ENCODE measurements around the gene MED10. TPM values are rescaled to one million over a fixed set of nuclear protein-coding genes. Genes with fewer than 3 reads are reported as not detected.

The MED10 gene
- total RNA-seq, 4 donors from 2014 or later: 14.6 to 29.7 (median 25.7) TPM

DNA sequence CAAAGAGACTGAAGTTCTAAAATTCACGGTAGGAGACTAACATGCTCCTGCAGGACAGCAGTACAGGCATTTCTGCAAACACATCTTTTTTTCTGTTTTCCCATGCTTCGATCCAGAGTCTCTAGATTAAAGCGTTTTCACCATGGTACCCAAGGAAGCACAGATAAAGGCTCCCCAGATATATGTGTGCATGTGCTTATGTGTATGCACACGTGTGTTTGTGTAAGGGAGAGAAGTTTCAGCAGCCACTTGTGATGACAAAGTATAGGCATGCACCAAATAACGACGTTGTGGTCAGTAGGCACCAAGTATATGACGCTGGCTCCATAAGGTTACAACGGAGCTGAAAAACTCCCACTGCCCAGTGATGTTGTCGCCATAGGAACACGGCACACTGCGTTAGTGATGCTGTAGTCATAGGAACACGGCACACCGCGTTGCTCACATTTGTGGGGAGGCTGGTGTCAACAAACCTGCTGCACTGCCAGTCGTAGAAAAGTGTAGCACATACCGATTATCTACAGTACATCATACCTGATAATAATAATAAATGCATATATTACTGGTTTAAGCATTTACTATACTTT lies 21.7 kb downstream of the MED10 start:
- intact Hi-C loops (cut with DNase I): no loop called here
- H3K4me3 ChIP-seq (replicated peaks in 1 of 3): no peak overlapping the region
- H3K36me3 ChIP-seq: no peaks in the 10 kb centered on the region
- 93 to 95% methylated on average over 16 of the region's 16 CpGs for WGBS, 2 donors
- no peaks in the 10 kb centered on the region for H3K27me3 ChIP-seq
- H3K27ac ChIP-seq: no peak overlapping the region
- H3K4me1 ChIP-seq: no peaks in the 10 kb centered on the region
- no peak for DNase-seq
- no peak for TF ChIP-seq POLR2A (IDR thresholded peaks at IDR 0.05)
- TF ChIP-seq, protein P1, sequence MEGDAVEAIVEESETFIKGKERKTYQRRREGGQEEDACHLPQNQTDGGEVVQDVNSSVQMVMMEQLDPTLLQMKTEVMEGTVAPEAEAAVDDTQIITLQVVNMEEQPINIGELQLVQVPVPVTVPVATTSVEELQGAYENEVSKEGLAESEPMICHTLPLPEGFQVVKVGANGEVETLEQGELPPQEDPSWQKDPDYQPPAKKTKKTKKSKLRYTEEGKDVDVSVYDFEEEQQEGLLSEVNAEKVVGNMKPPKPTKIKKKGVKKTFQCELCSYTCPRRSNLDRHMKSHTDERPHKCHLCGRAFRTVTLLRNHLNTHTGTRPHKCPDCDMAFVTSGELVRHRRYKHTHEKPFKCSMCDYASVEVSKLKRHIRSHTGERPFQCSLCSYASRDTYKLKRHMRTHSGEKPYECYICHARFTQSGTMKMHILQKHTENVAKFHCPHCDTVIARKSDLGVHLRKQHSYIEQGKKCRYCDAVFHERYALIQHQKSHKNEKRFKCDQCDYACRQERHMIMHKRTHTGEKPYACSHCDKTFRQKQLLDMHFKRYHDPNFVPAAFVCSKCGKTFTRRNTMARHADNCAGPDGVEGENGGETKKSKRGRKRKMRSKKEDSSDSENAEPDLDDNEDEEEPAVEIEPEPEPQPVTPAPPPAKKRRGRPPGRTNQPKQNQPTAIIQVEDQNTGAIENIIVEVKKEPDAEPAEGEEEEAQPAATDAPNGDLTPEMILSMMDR (IDR thresholded peaks at IDR 0.05): no peak
- H3K9me3 ChIP-seq: no peaks in the 10 kb centered on the region

DNA sequence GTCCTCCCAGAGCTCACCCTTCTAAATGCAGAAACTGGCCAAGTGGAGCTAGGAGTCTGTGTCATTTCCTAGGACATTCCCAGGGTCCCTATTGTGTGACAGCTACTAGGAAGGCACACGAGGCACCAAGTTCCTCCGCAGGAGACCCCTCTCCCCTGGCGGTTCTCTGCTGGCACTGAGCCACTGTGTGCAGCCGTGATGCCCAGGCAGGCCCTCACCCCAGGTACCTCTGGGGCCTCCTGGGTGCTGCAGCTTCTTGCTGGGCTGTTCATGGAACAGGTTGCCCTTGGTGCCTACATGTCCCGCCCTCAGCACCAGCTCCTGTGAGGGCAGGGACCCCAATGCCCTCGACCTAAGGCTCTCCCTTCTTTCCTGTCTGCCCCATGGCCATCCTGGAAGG lies 23.1 kb downstream of the MED10 start:
- WGBS, 2 donors: 76 to 84% methylated on average over 6 of the region's 6 CpGs
- intact Hi-C loops (cut with DNase I): no loop called here
- DNase-seq: no peak
- Histone ChIP-seq H3K9me3 (no peaks in the 10 kb centered on the region), H3K27ac (no peak overlapping the region), H3K36me3 (no peaks in the 10 kb centered on the region), H3K27me3 (no peaks in the 10 kb centered on the region), H3K4me1 (no peaks in the 10 kb centered on the region), H3K4me3 (replicated peaks in 1 of 3) (no peak overlapping the region)
- TF ChIP-seq POLR2A (IDR thresholded peaks at IDR 0.05): no peak
- TF ChIP-seq, protein P1 (IDR thresholded peaks at IDR 0.05): no peak

DNA sequence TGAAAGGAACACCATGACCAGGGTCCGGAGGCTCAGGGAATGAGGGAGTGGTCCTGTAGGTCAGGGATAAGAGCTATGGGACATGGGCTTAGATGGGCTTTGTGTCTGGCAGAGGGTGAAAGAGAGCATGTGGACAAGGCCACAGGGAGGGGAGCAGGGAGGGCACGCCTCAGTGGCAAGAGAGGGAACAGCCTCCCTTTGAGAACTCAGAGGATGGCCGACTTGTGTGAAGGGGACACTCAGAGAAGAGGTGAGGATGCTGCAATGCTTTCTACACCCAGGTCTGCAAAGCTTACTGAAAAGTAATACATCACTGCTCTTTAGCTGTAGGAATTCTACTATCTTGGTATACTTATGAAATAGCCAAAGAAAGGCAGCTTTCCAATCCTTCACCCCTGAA lies 23.5 kb downstream of the MED10 start:
- H3K27ac ChIP-seq: no peak overlapping the region
- H3K9me3 ChIP-seq: no peaks in the 10 kb centered on the region
- H3K36me3 ChIP-seq: no peaks in the 10 kb centered on the region
- H3K4me1 ChIP-seq: no peaks in the 10 kb centered on the region
- WGBS, 2 donors: 72 to 74% methylated on average over 3 of the region's 3 CpGs
- TF ChIP-seq, protein P1 (IDR thresholded peaks at IDR 0.05): no peak
- TF ChIP-seq POLR2A (IDR thresholded peaks at IDR 0.05): no peak
- DNase-seq: no peak
- no peak overlapping the region for H3K4me3 ChIP-seq (replicated peaks in 1 of 3)
- intact Hi-C loops (cut with DNase I): no loop called here
- H3K27me3 ChIP-seq: no peaks in the 10 kb centered on the region

DNA sequence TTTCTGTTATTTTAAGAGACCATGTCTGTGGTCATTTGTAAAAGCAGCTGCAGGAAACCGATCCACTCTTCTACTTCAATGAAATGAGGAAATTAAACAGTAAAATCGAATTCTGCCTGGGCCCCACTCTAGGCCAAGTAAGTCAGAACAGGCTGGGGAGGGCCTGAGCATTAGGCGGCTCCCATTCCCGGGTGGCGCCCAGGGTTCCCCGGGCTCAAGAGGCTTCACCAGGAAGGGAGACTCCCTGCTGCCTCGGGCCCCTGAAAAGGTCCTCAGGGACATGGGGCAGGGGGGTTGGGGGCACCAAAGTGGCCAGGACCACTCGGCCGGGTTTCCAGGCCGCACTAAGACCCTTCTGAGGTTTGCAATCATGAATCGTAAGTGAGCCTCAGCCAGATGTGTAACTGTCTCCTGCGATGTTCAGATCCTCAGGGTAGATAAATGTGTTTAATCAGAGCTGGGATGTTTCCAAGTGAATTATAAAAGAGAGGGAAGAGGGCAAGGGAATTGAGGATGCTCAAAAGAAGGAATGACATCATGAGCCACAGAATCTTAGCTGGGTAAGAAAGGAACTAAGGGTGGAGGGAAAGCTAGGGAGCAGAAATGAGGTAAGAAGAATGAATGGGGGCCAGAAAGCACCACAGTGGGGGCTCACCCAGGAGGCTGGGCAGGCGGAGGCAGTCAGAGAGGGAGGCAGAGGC lies 24.6 kb downstream of the MED10 start:
- TF ChIP-seq POLR2A (IDR thresholded peaks at IDR 0.05): no peak
- TF ChIP-seq, protein P1 (IDR thresholded peaks at IDR 0.05): no peak
- H3K27ac ChIP-seq: no peak overlapping the region
- 83 to 84% methylated on average over 13 of the region's 13 CpGs for WGBS, 2 donors
- intact Hi-C loops (cut with DNase I): no loop called here
- H3K27me3 ChIP-seq: no peaks in the 10 kb centered on the region
- DNase-seq: no peak
- H3K4me3 ChIP-seq (replicated peaks in 1 of 3): no peak overlapping the region
- H3K4me1 ChIP-seq: no peaks in the 10 kb centered on the region
- no peaks in the 10 kb centered on the region for H3K9me3 ChIP-seq
- no peaks in the 10 kb centered on the region for H3K36me3 ChIP-seq

DNA sequence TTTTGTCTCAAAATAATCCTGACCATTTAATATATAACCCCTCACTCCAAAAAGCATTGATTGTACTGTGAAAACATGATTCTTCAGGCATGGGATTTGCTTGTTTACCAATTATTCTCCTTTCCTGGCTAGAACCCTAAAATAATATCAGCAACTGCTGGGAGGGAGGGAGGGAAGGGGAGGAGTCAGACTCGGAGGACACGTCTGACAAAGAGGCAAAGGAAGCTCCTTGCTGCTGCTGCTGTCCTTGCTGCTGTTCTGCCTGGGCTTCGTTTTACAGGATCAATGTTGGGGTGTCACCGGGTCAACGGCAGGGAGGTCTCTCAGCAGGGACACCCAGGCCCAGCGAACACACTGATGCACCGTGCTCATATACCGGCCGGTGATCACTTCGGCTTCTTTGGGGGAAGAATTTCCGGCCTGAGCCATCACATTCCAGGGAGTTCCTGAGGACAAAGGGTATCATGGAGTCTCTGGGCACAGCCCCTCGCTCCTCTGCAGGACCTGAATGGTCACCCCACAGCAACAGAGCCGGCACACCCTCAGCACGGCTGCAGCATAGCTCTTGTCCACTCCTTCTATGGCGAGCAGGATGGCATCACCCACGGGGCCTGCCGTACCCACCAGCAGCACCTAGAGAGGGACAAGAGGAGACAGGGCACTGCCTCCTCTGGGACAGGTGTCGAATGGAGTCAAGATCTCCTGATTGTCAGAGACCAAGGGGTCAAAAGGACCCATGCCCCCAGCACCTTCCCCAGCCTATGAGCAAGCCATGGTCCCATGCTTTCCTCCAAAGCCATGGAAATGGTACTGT lies 27.9 kb downstream of the MED10 start:
- Histone ChIP-seq H3K27me3 (no peaks in the 10 kb centered on the region), H3K9me3 (no peaks in the 10 kb centered on the region), H3K36me3 (no peaks in the 10 kb centered on the region), H3K27ac (no peak overlapping the region), H3K4me3 (replicated peaks in 1 of 3) (no peak overlapping the region), H3K4me1 (no peaks in the 10 kb centered on the region)
- no peak for TF ChIP-seq POLR2A (IDR thresholded peaks at IDR 0.05)
- TF ChIP-seq, protein P1 (IDR thresholded peaks at IDR 0.05): no peak
- 74 to 76% methylated on average over 15 to 17 of the region's 18 CpGs for WGBS, 2 donors
- DNase-seq: no peak
- intact Hi-C loops (cut with DNase I): no loop called here

Measured in thyroid gland (tissue), 4 donors.